Mesendoderm (in vitro differentiated cells): Measurements from ENCODE around the gene FBLN2.
A peak's percentile ranks its signal among the peaks of the same experiment; 100 is the strongest.

Experiments used
- DNase-seq: peaks from one replicate; pipeline ENCODE4 v3.0.0; 2013
- H2AK5ac ChIP-seq: 2 replicates; pipeline ENCODE4 v1.6.1; 2013; ENCODE audit warnings: low read length, inconsistent platforms
- H2BK120ac ChIP-seq: 2 replicates; pipeline ENCODE4 v1.6.1; 2013; ENCODE audit warnings: low read depth, mild to moderate bottlenecking, low read length, moderate library complexity, mixed read lengths
- H2BK15ac ChIP-seq: replicated peaks from 2 replicates; pipeline ENCODE4 v1.6.1; 2013; ENCODE audit warnings: low read depth, mild to moderate bottlenecking, moderate library complexity
- H2BK5ac ChIP-seq: 2 replicates; pipeline ENCODE4 v1.6.1; 2013; ENCODE audit warnings: low read length, inconsistent platforms
- H3K18ac ChIP-seq: 2 replicates; pipeline ENCODE4 v1.6.1; 2013; ENCODE audit warnings: mild to moderate bottlenecking, low read length, mixed read lengths
- H3K23ac ChIP-seq: one replicate; pipeline ENCODE4 v1.6.1; 2013; ENCODE audit warnings: low read length
- H3K27ac ChIP-seq: 2 replicates; pipeline ENCODE4 v1.5.1; 2013; ENCODE audit warnings: low read depth, mild to moderate bottlenecking, inconsistent platforms, low read length, moderate library complexity
- H3K27me3 ChIP-seq: 2 replicates; pipeline ENCODE4 v1.6.1; 2013; ENCODE audit warnings: low read length, control low read depth, mild to moderate bottlenecking, inconsistent platforms; ENCODE audit not compliant: insufficient read depth, poor library complexity
- H3K36me3 ChIP-seq: 2 replicates; pipeline ENCODE4 v1.6.1; 2013; ENCODE audit warnings: low read length, inconsistent platforms; ENCODE audit not compliant: control insufficient read depth, insufficient read depth
- H3K4ac ChIP-seq: one replicate; pipeline ENCODE4 v1.6.1; 2013; ENCODE audit warnings: low read depth, mild to moderate bottlenecking, low read length, moderate library complexity
- H3K4me1 ChIP-seq: 2 replicates; pipeline ENCODE4 v1.6.1; 2013; ENCODE audit warnings: low read depth, low read length, inconsistent platforms; ENCODE audit not compliant: control insufficient read depth
- H3K4me2 ChIP-seq: 2 replicates; pipeline ENCODE4 v1.6.1; 2013; ENCODE audit warnings: low read length
- H3K4me3 ChIP-seq: 2 replicates; pipeline ENCODE4 v1.5.1; 2013; ENCODE audit warnings: mild to moderate bottlenecking, low read length
- H3K56ac ChIP-seq: one replicate; pipeline ENCODE4 v1.6.1; 2013; ENCODE audit warnings: low read length
- H3K79me1 ChIP-seq: 2 replicates; pipeline ENCODE4 v1.6.1; 2013; ENCODE audit warnings: low read length, inconsistent platforms
- H3K79me2 ChIP-seq: 2 replicates; pipeline ENCODE4 v1.6.1; 2013; ENCODE audit warnings: mild to moderate bottlenecking, low read length; ENCODE audit not compliant: control insufficient read depth, insufficient read depth
- H3K9ac ChIP-seq: 2 replicates; pipeline ENCODE4 v1.6.1; 2013; ENCODE audit warnings: low read length, inconsistent platforms
- H4K5ac ChIP-seq: one replicate; pipeline ENCODE4 v1.6.1; 2013; ENCODE audit warnings: low read length
- H4K8ac ChIP-seq: one replicate; pipeline ENCODE4 v1.6.1; 2013; ENCODE audit warnings: low read depth, mild to moderate bottlenecking, control low read depth, low read length, moderate library complexity
- WGBS: extraction: QIAGEN DNeasy Blood & Tissue Kit; methylation state at CpG from one replicate; pipeline ENCODE4 v1.1.7; 2013; ENCODE audit warnings: low lambda C conversion rate, missing lambda C conversion rate; ENCODE audit not compliant: insufficient coverage; ENCODE audit errors: extremely low coverage; 5-methylcytosine and 5-hydroxymethylcytosine counted together

FBLN2 gene

DNA sequence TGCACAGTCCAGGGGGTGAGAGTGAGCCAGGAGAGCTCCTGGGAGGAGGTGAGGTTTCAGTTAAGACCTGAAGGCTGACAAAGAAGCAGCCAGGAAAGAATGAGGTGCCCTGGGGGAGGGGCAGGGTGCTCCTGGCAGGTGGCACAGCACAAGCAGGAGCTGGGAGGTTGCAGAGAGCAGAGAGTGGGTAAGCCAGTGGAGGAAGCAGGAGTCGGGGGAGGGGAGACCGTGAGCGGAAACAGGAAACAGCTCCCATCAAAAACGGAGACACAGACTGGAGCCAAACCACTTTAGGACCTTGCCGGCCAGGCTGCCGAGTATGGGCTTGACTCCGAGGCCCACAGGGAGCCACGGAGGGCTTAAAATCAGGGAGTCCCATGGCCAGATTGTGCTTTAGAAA is 12.1 kb upstream of the FBLN2 start:
- Histone ChIP-seq H3K23ac (no peak overlapping the region), H3K9ac (no peak overlapping the region), H2BK5ac (no peak overlapping the region), H3K36me3 (no peaks in the 10 kb centered on the region), H3K27ac (no peak overlapping the region), H3K4me3 (no peak overlapping the region), H2BK15ac (no peak overlapping the region), H4K5ac (no peak overlapping the region), H3K4me2 (no peak overlapping the region), H2AK5ac (no peak overlapping the region), H2BK120ac (no peak overlapping the region), H3K79me2 (no peaks in the 10 kb centered on the region), H3K56ac (peak overlapping the region; percentile 46), H4K8ac (no peak overlapping the region), H3K79me1 (no peaks in the 10 kb centered on the region), H3K4me1 (no peaks in the 10 kb centered on the region), H3K4ac (peak overlapping the region; percentile 57), H3K27me3 (no peaks in the 10 kb centered on the region), H3K18ac (peak overlapping the region; percentile 13)
- WGBS: no CpG with 5 or more reads among the region's 8 CpGs
- DNase-seq: peak; percentile 44

DNA sequence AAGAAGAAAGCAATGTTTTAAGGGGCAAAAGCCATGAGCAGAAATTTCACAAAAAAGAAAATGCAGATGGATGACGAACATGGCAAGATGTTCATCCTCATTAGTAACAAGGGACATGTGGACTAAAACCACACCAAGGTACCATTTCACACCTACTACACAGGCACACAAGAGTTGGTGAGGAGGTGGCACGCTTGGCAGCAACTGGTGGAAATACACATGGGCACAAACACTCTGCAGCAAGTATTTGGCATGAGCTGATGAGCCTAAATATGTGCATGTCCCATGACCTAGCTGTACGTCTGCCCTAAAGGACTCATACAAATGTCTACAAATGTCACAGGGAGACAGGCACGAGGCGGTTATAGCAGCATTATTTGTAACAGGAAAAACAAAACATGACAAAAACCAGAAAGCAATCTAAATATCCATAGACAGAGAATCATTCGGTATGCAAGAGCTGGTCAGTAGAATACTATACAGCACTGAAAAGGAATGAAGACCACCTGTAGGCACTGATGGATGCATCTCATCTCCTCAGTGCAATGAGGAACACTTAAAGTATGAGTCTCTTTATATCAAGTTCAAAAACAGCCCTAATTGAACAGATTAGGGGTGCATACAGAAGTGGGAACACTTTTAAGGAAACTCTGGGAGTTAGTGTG is 11.5 kb upstream of the FBLN2 start:
- H3K27ac ChIP-seq: no peak overlapping the region
- no peaks in the 10 kb centered on the region for H3K36me3 ChIP-seq
- no peak overlapping the region for H3K4me3 ChIP-seq
- H3K79me2 ChIP-seq: no peaks in the 10 kb centered on the region
- no peak overlapping the region for H3K9ac ChIP-seq
- H3K4me1 ChIP-seq: no peaks in the 10 kb centered on the region
- no peak overlapping the region for H4K5ac ChIP-seq
- no peak overlapping the region for H3K4me2 ChIP-seq
- no peak overlapping the region for H4K8ac ChIP-seq
- H3K18ac ChIP-seq: no peak overlapping the region
- H3K4ac ChIP-seq: no peak overlapping the region
- peak overlapping the region; percentile 46 for H3K56ac ChIP-seq
- no peaks in the 10 kb centered on the region for H3K79me1 ChIP-seq
- H3K23ac ChIP-seq: no peak overlapping the region
- no peak for DNase-seq
- no CpG with 5 or more reads among the region's 6 CpGs for WGBS
- H3K27me3 ChIP-seq: no peaks in the 10 kb centered on the region
- no peak overlapping the region for H2AK5ac ChIP-seq
- H2BK15ac ChIP-seq: no peak overlapping the region
- H2BK120ac ChIP-seq: no peak overlapping the region
- peak overlapping the region; percentile 35 for H2BK5ac ChIP-seq

DNA sequence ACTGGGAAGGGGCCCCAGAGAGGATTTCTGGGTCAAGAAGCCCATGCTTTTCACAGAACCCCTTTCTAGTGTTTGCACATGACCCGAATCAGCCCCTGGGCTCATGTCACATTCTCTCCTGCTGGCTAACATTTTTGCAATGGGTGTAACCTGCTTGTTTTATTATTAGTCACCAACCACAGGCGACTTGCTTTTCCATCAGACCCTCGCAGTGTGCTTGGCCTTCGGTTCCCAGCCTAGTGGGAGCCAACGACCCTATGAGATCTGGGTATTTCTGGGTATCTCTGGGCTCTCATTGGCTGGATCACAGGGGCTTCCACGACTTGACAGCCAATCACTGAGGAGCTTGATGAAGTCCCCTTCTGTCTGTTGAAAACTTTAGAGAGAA is 11.0 kb upstream of the FBLN2 start:
- Histone ChIP-seq H2AK5ac (no peak overlapping the region), H4K8ac (no peak overlapping the region), H3K23ac (no peak overlapping the region), H3K18ac (no peak overlapping the region), H3K56ac (no peak overlapping the region), H3K36me3 (no peaks in the 10 kb centered on the region), H3K4me1 (no peaks in the 10 kb centered on the region), H3K4me3 (no peak overlapping the region), H4K5ac (no peak overlapping the region), H3K9ac (no peak overlapping the region), H2BK120ac (no peak overlapping the region), H2BK5ac (no peak overlapping the region), H3K4me2 (no peak overlapping the region), H3K79me2 (no peaks in the 10 kb centered on the region), H3K27me3 (no peaks in the 10 kb centered on the region), H3K4ac (no peak overlapping the region), H3K79me1 (no peaks in the 10 kb centered on the region), H3K27ac (no peak overlapping the region), H2BK15ac (no peak overlapping the region)
- no CpG with 5 or more reads among the region's 6 CpGs for WGBS
- DNase-seq: no peak

DNA sequence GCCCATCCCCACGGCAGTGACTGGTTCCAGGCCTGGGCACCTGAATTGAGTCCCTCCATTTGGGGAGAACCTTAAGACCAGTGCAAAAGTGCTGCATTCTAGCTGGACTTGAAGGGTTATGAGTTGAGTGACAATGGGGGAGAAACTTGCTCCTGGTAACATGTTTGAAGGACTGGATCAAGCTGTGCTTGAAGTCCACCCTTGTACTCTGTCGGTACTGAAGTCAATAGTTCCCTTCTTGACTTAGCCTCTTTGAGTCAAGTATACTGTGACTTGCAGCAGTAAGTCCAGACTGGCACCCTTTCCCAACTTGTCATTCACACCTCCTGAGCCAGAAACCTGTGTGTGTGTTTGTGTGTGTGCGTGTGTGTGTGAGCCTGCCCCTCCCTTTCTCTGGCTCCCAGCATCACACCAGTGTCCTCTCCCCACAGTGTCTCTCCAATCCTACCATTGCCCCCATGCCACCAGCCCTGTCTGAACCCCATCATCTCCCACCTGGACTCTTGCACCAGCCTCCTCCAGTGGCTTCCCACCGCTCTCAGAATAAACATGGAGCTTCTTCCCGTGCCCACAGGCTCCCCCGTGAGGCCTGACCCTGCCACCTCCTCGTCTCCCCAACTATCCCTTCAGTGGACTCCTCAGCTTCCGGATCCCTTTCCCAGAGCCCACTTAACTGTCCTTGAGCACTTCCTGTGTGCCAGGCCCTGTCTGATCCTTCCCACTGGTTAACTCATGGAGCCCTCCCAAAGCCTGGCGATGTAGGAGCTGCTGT is 10.2 kb upstream of the FBLN2 start:
- H3K79me2 ChIP-seq: no peaks in the 10 kb centered on the region
- H2AK5ac ChIP-seq: no peak overlapping the region
- H4K5ac ChIP-seq: no peak overlapping the region
- H3K27me3 ChIP-seq: no peaks in the 10 kb centered on the region
- H3K4ac ChIP-seq: no peak overlapping the region
- no peak overlapping the region for H2BK15ac ChIP-seq
- no peak overlapping the region for H3K9ac ChIP-seq
- no peaks in the 10 kb centered on the region for H3K79me1 ChIP-seq
- no peak overlapping the region for H3K4me3 ChIP-seq
- H3K4me2 ChIP-seq: no peak overlapping the region
- H3K27ac ChIP-seq: no peak overlapping the region
- no peak overlapping the region for H3K23ac ChIP-seq
- no peak overlapping the region for H3K18ac ChIP-seq
- no peak overlapping the region for H2BK5ac ChIP-seq
- H4K8ac ChIP-seq: no peak overlapping the region
- H3K36me3 ChIP-seq: no peaks in the 10 kb centered on the region
- DNase-seq: no peak
- H2BK120ac ChIP-seq: no peak overlapping the region
- H3K4me1 ChIP-seq: no peaks in the 10 kb centered on the region
- H3K56ac ChIP-seq: peak overlapping the region; percentile 22
- no CpG with 5 or more reads among the region's 9 CpGs for WGBS

DNA sequence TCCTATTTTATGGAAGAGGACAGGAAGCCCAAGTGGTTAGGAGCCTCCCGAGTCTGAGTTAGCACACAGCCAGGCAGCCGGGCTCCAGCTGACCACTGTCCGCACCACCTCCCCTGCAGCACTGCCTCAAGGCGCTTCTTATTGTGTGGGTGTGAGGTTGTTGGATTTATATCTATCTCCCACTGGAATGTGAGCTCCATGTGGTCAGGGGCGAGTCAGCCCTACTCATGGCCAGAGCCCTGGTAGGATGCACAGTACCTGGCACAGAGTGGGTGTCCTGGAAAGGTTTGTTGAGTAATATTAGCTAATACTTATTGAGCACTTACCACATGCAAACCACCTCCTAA is 9.7 kb upstream of the FBLN2 start:
- H3K36me3 ChIP-seq: no peaks in the 10 kb centered on the region
- H3K4me1 ChIP-seq: no peaks in the 10 kb centered on the region
- no peaks in the 10 kb centered on the region for H3K79me1 ChIP-seq
- H3K4me2 ChIP-seq: no peak overlapping the region
- no peak overlapping the region for H4K5ac ChIP-seq
- no peak overlapping the region for H3K9ac ChIP-seq
- no CpG with 5 or more reads among the region's 5 CpGs for WGBS
- no peak overlapping the region for H2BK5ac ChIP-seq
- H4K8ac ChIP-seq: no peak overlapping the region
- no peak overlapping the region for H3K4ac ChIP-seq
- H3K4me3 ChIP-seq: no peak overlapping the region
- H3K56ac ChIP-seq: peak overlapping the region; percentile 22
- no peak overlapping the region for H3K18ac ChIP-seq
- H3K27me3 ChIP-seq: no peaks in the 10 kb centered on the region
- H2BK120ac ChIP-seq: no peak overlapping the region
- no peaks in the 10 kb centered on the region for H3K79me2 ChIP-seq
- H2BK15ac ChIP-seq: no peak overlapping the region
- DNase-seq: no peak
- H3K23ac ChIP-seq: no peak overlapping the region
- H2AK5ac ChIP-seq: no peak overlapping the region
- H3K27ac ChIP-seq: no peak overlapping the region
